ENCODE measurements around the gene CCDC15.

GRCh38 chr11:125064070-125064469, 110.1 kb downstream of the CCDC15 start:
- TF ChIP-seq, protein P1, sequence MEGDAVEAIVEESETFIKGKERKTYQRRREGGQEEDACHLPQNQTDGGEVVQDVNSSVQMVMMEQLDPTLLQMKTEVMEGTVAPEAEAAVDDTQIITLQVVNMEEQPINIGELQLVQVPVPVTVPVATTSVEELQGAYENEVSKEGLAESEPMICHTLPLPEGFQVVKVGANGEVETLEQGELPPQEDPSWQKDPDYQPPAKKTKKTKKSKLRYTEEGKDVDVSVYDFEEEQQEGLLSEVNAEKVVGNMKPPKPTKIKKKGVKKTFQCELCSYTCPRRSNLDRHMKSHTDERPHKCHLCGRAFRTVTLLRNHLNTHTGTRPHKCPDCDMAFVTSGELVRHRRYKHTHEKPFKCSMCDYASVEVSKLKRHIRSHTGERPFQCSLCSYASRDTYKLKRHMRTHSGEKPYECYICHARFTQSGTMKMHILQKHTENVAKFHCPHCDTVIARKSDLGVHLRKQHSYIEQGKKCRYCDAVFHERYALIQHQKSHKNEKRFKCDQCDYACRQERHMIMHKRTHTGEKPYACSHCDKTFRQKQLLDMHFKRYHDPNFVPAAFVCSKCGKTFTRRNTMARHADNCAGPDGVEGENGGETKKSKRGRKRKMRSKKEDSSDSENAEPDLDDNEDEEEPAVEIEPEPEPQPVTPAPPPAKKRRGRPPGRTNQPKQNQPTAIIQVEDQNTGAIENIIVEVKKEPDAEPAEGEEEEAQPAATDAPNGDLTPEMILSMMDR (IDR thresholded peaks at IDR 0.05): no peak
- TF ChIP-seq POLR2A (IDR thresholded peaks at IDR 0.05): no peak
- no peak for TF ChIP-seq POLR2AphosphoS5 (IDR thresholded peaks at IDR 0.05; ENCODE audit: insufficient read depth in 1 of 2, low read depth in 1 of 2)

Measured in vagina (tissue), 2 donors.